ENCODE measurements around the gene INAFM2. TPM values are rescaled to one million over a fixed set of nuclear protein-coding genes. Genes with fewer than 3 reads are reported as not detected.
A peak's percentile ranks its signal among the peaks of the same experiment; 100 is the strongest.

The INAFM2 gene
- total and polyA plus RNA-seq, 9 of the 15 experiments (the other 6 are each of a cell fraction or from before 2014, with no cell fraction given): 11.8 to 43.1 (median 27.2) TPM

DNA sequence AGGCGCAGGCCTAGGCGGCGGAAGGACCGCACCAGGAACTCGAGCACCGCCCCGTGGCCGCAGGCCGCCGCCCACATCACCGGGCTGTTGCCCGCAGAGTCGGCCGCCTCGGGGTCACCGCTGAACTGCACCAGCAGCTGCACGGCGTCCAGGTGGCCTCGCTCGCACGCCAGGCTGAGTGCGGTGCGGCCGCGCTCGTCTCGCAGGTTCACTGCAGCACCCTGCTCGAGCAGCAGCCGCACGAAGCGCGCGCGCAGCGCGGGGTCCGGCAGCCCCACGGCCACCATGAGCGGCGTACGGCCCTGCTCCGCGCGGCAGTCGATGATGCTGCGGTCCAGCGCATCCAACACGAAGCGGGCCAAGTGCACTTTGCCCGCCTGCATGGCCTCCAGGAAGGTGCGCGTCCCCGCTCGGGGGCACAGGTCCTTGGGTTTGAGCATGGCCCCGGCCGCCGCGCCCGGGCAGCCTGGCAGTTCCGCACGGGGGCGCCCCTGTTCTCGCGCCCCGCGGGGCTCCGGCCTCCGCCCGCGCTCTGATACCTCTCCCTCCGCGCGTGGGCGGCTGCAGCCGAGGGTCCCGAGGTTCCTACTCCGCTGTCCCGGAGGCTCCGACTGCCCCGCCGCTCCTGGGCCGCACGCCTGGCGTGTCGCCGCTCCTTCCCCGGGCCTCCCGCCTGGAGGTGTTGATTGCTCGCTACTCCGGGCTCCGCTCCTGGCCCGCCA lies 41.2 kb upstream of the INAFM2 start (continued):
- TF ChIP-seq USF2 (CRISPR knock-in tag; IDR thresholded peaks at IDR 0.05): no peak
- no peak for TF ChIP-seq HNRNPK (IDR thresholded peaks at IDR 0.05; ENCODE audit: low read depth, low read length, poor library complexity, severe bottlenecking)

DNA sequence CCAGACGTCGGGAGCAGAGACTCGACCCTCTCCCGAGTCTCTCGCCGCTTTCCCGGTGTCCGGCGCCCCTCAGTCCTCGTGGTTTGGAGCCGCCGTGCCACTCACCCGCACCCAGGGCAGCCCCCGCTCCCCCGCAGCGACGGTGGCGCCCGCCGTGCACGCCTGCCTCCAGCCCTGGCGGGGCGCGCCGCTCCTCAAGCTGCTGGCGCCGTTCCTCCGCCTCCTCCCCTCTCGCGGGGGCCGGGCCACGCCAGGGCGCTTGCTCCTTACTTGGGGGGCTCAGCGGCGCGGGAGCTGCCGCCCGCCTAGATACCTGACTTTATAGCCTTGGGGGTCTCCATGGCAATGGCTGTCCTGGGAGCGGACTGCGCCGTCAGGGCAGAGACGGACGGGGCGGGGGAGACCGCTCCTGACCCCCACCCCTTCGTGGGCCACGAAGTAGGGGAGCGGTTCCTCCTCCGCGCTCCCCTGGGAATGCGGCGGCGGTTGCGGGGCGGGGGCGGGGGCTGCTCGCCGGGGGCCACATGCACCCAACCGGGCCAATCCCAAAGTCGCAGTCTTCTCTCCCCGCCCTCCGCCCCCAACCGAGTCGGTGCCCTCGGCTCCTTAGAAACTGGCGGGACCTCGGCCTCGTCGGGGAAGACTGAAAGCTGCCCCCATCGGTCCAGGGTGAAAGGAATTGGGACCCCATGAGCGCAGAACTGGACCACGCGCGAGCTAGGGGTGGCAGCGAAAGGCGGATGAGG lies 40.5 kb upstream of the INAFM2 start, which contains the start of gene ANKRD63:
TSS of gene ANKRD63 (minus strand) at position 196 of the 746 bp plus-strand sequence. CDS start 478 bp downstream, outside the sequence.
- in situ Hi-C loops (cut with MboI): no loop called here
- Histone ChIP-seq H3K9ac (ENCODE audit: insufficient read depth in 1 of 2, low read depth in 2 of 2, low read length in 2 of 2) (peak within 1 kb of the TSS; percentile 54 to 82; a peak in 3 of 4 replicates), H3K4me3 (peak within 1 kb of the TSS; percentile 58), H3K9me3 (replicated peaks; ENCODE audit: control insufficient read depth, insufficient read depth, low read depth, low read length) (no peaks in the 10 kb centered on the region), H3K4me2 (ENCODE audit: insufficient read depth, low read length) (peak within 1 kb of the TSS; percentile 87), H3K79me2 (ENCODE audit: control insufficient read depth, insufficient read depth, low read length) (no peaks in the 10 kb centered on the region), H3K36me3 (ENCODE audit: control insufficient read depth, insufficient read depth, low read length) (no peaks in the 10 kb centered on the region), H4K20me1 (replicated peaks; ENCODE audit: control insufficient read depth, insufficient read depth, low read length) (no peaks in the 10 kb centered on the region), H3K27me3 (ENCODE audit: control insufficient read depth in 2 of 2, insufficient read depth in 2 of 2, low read length in 2 of 2) (no peaks in the 10 kb centered on the region; a peak in 1 of 5 replicates), H3K9me1 (ENCODE audit: control insufficient read depth, insufficient read depth, low read length) (no peaks in the 10 kb centered on the region), H3K4me1 (replicated peaks in 1 of 2; ENCODE audit: control insufficient read depth in 2 of 2, insufficient read depth in 2 of 2, low read length in 2 of 2) (peaks cover 13 to 48% of the 10 kb centered on the region in 2 experiments), H2AFZ (ENCODE audit: low read depth, low read length) (peak within 1 kb of the TSS; percentile 98), H3K27ac (ENCODE audit: extremely low read depth, low read depth, low read length) (no peak within 1 kb of the TSS; the same call in 2 of the 3 replicates)
- ChIA-PET CTCF (ENCODE audit: low intra/inter-chr PET ratio) (interaction anchor here (1.1 to 6.3 kb wide), 3 partner anchors 27 to 503 kb away, joined by 3 to 87 read pairs (median 8); partner anchors contain the start of gene PLCB2), POLR2A (no interaction called here)
- no TSS peak for BruUV-seq (replicated peaks)
- DNase-seq (ENCODE audit: extremely low read depth in 1 of 4, low spot score in 3 of 4) (peak; percentile 58 to 83 (median 76)), FAIRE-seq (no peak), ATAC-seq (peak; percentile 72)
- WGBS (ENCODE audit: insufficient coverage, low coverage, missing lambda C conversion rate): 9% methylated on average over 52 of the region's 76 CpGs
- intact Hi-C loops (cut with micrococcal nuclease): loop anchor here (2.0 to 5.0 kb wide), 2 partner anchors 39 to 140 kb away; partner anchors contain the start of gene INAFM2
- TF ChIP-seq POLR2G (IDR thresholded peaks at IDR 0.05; ENCODE audit: low read depth, low read length) (peak; percentile 72), ZBTB7A (IDR thresholded peaks at IDR 0.05; ENCODE audit: borderline replicate concordance, control insufficient read depth, low read depth, low read length) (peak; percentile 4; the same call in 1 of the 2 replicates), MAZ (CRISPR knock-in tag; conservative IDR thresholded peaks at IDR 0.05 in 1 of 2, IDR thresholded peaks at IDR 0.05 in 1 of 2) (peak in 1 of 2 experiments; percentile 31; a peak in 1 of 4 replicates), NUFIP1 (IDR thresholded peaks at IDR 0.05; ENCODE audit: partially characterized antibody) (no peak), PHF8 (IDR thresholded peaks at IDR 0.05; ENCODE audit: borderline replicate concordance, low read length) (0 out of 2 replicates have a peak, but pooled peaks have one; percentile 6), ZBTB33 (CRISPR knock-in tag; IDR thresholded peaks at IDR 0.05) (0 out of 2 replicates have a peak, but pooled peaks have one; percentile 21), RBBP5 (IDR thresholded peaks at IDR 0.05; ENCODE audit: borderline replicate concordance, insufficient read depth, low read length, poor library complexity, severe bottlenecking) (peak; percentile 20), ESRRA (IDR thresholded peaks at IDR 0.05; ENCODE audit: borderline replicate concordance, low read depth) (no peak), NFIC (IDR thresholded peaks at IDR 0.05) (peak; percentile 55)
- TF ChIP-seq, protein P1, sequence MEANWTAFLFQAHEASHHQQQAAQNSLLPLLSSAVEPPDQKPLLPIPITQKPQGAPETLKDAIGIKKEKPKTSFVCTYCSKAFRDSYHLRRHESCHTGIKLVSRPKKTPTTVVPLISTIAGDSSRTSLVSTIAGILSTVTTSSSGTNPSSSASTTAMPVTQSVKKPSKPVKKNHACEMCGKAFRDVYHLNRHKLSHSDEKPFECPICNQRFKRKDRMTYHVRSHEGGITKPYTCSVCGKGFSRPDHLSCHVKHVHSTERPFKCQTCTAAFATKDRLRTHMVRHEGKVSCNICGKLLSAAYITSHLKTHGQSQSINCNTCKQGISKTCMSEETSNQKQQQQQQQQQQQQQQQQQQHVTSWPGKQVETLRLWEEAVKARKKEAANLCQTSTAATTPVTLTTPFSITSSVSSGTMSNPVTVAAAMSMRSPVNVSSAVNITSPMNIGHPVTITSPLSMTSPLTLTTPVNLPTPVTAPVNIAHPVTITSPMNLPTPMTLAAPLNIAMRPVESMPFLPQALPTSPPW (CRISPR knock-in tag; IDR thresholded peaks at IDR 0.05): peak; percentile 63

All from K562 (cell line).